ENCODE results near the gene BMPR2.

GRCh38 chr2:202450785-202451184 lies 74.7 kb downstream of the BMPR2 start:
- no peak for TF ChIP-seq CTCF (IDR thresholded peaks at IDR 0.05)
- no peak for TF ChIP-seq EZH2phosphoT487 (IDR thresholded peaks at IDR 0.05)
- no peak for TF ChIP-seq EZH2 (IDR thresholded peaks at IDR 0.05)
